Lower leg skin (tissue), 4 donors: Measurements from ENCODE around the gene KPNB1. TPM values are rescaled to one million over a fixed set of nuclear protein-coding genes. Genes with fewer than 3 reads are reported as not detected.

Experiments
- DNase-seq, 2 donors: peaks; one replicate each; pipeline ENCODE4 v3.0.0-alpha.2; 2019; ENCODE audit warnings: low spot score in 2 of 2
- H3K4me3 ChIP-seq: fragments of 200-600 bp; sonication (generic); 2 replicates; pipeline ENCODE4 v1.5.1; 2017; ENCODE audit warnings: mild to moderate bottlenecking, low read depth; ENCODE audit not compliant: poor library complexity, severe bottlenecking
- CTCF ChIP-seq, 3 donors: fragments of 450-650 bp; IDR thresholded peaks; one replicate each; pipeline ENCODE4 v1.5.1; 2016; ENCODE audit warnings: antibody characterized with exemption in 3 of 3, mild to moderate bottlenecking in 3 of 3, moderate library complexity in 2 of 3
- POLR2A ChIP-seq, 2 donors: fragments of 450-650 bp; IDR thresholded peaks; one replicate each; pipeline ENCODE4 v1.6.1; 2016 to 2017; ENCODE audit warnings: antibody characterized with exemption in 2 of 2, mild to moderate bottlenecking in 1 of 2, moderate library complexity in 1 of 2
- WGBS, 2 donors: methylation state at CpG; one replicate each; pipeline ENCODE4 v1.1.5; 2018; 5-methylcytosine and 5-hydroxymethylcytosine counted together
- intact Hi-C: fragments of 100-400 bp; cut with DNase I; formaldehyde crosslinking; loops from one replicate; pipeline ENCODE4 v1.15.0; 2023; ENCODE audit warnings: low total_unique reads
- total RNA-seq, 4 donors: library from RNA; depleted of rRNA; stranded (reverse); fragments of >200 nt; gene quantifications; one replicate each; pipeline ENCODE4 v1.1.0, GENCODE V29; 2016

Gene KPNB1
- total RNA-seq, 4 donors from 2014 or later, result 114 to 189 (median 124) TPM

- WGBS, 2 donors, result 71 to 76% methylated on average over 15 of the region's 15 CpGs
Observed at GRCh38 chr17:47703191-47703591, 53.5 kb downstream of the KPNB1 start.

GRCh38 chr17:47703671-47704070 lies 54.0 kb downstream of the KPNB1 start:
- TF ChIP-seq CTCF (IDR thresholded peaks at IDR 0.05), result no peak
- no peak for TF ChIP-seq POLR2A (IDR thresholded peaks at IDR 0.05)
- 95 to 98% methylated on average over 5 of the region's 5 CpGs for WGBS, 2 donors
- no peak for DNase-seq
- no peak overlapping the region for H3K4me3 ChIP-seq
- intact Hi-C loops, result no loop called here

More at GRCh38 chr17:47703191-47703591, 53.5 kb downstream of the KPNB1 start:
- TF ChIP-seq CTCF (IDR thresholded peaks at IDR 0.05), result no peak
- TF ChIP-seq POLR2A (IDR thresholded peaks at IDR 0.05), result no peak
- H3K4me3 ChIP-seq, result no peak overlapping the region
- intact Hi-C loops, result no loop called here
- no peak for DNase-seq

GRCh38 chr17:47704116-47704515 lies 54.4 kb downstream of the KPNB1 start:
- TF ChIP-seq CTCF (IDR thresholded peaks at IDR 0.05) (no peak), POLR2A (IDR thresholded peaks at IDR 0.05) (no peak)
- DNase-seq, result no peak
- 74 to 75% methylated on average over 12 to 14 of the region's 14 CpGs for WGBS, 2 donors

GRCh38 chr17:47704736-47705135 lies 55.0 kb downstream of the KPNB1 start:
- TF ChIP-seq POLR2A (IDR thresholded peaks at IDR 0.05) (no peak), CTCF (IDR thresholded peaks at IDR 0.05) (no peak)
- no peak overlapping the region for H3K4me3 ChIP-seq
- intact Hi-C loops, result no loop called here
- 65 to 67% methylated on average over 6 of the region's 6 CpGs for WGBS, 2 donors
- DNase-seq, result no peak

More at GRCh38 chr17:47704116-47704515, 54.4 kb downstream of the KPNB1 start:
- intact Hi-C loops, result no loop called here
- no peak overlapping the region for H3K4me3 ChIP-seq

GRCh38 chr17:47705536-47706530 lies 56.1 kb downstream of the KPNB1 start:
- 56 to 58% methylated on average over 12 of the region's 12 CpGs for WGBS, 2 donors
- no peak for DNase-seq
- TF ChIP-seq CTCF (IDR thresholded peaks at IDR 0.05), result no peak
- no peak for TF ChIP-seq POLR2A (IDR thresholded peaks at IDR 0.05)
- intact Hi-C loops, result no loop called here
- H3K4me3 ChIP-seq, result no peak overlapping the region
